GM18909 (cell line): ENCODE data around the gene OR2T29.
"Not testable (repeated sequence)": the region's sequence is repeated elsewhere in the genome, so short reads cannot be mapped to it uniquely, and the experiment has no call there.

Experiments used
- ATAC-seq: cut with Tn5 transposase; IDR thresholded peaks from one replicate; pipeline ENCODE4 v1.9.1; 2021; ENCODE audit warnings: mild to moderate bottlenecking; ENCODE audit not compliant: unreplicated experiment, poor library complexity

Gene OR2T29

GRCh38 chr1:248537449-248537848 is 25.1 kb downstream of the OR2T29 start:
- ATAC-seq, result peak; percentile 62

- no peak for ATAC-seq
These were observed 40.7 kb downstream of the OR2T29 start for GRCh38 chr1:248521856-248522255.

GRCh38 chr1:248510217-248510616 is 52.4 kb downstream of the OR2T29 start:
- not testable (repeated sequence) for ATAC-seq

- ATAC-seq, result not testable (repeated sequence)
These were observed 54.8 kb downstream of the OR2T29 start, which contains the start of gene OR2G6 for GRCh38 chr1:248507773-248508172. Gene OR2G6 (plus strand): TSS chr1:248508073. CDS start chr1:248521647, 13,574 bp downstream.
